ENCODE measurements around the gene CD209.

The CD209 gene

DNA sequence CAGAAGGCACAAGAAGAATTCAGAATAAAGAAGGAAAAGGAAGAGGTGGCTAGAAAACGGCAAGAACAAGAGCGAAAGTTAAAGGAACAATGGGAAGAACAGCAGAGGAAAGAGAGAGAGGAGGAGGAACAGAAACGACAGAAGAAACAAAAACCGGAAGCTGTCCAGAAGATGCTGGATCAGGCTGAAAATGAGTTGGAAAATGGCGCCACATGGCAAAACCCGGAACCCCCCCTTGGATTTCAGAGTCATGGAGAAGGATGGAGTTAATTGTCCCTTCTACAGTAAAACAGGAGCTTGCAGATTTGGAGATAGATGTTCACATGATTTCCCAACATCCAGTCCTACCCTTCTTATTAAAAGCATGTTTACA, 6.7 kb downstream of the CD209 start:
- Histone ChIP-seq H3K27me3 (ENCODE audit: low read depth) (peaks cover 5% of the 10 kb centered on the region), H3K36me3 (replicated peaks) (no peaks in the 10 kb centered on the region), H3K4me3 (no peak overlapping the region), H3K9me3 (no peaks in the 10 kb centered on the region), H3K4me1 (no peaks in the 10 kb centered on the region)
- in situ Hi-C loops (cut with MboI; ENCODE audit: low sequenced_read_pairs), result no loop called here
- DNase-seq (ENCODE audit: low spot score in 2 of 2), result no peak

DNA sequence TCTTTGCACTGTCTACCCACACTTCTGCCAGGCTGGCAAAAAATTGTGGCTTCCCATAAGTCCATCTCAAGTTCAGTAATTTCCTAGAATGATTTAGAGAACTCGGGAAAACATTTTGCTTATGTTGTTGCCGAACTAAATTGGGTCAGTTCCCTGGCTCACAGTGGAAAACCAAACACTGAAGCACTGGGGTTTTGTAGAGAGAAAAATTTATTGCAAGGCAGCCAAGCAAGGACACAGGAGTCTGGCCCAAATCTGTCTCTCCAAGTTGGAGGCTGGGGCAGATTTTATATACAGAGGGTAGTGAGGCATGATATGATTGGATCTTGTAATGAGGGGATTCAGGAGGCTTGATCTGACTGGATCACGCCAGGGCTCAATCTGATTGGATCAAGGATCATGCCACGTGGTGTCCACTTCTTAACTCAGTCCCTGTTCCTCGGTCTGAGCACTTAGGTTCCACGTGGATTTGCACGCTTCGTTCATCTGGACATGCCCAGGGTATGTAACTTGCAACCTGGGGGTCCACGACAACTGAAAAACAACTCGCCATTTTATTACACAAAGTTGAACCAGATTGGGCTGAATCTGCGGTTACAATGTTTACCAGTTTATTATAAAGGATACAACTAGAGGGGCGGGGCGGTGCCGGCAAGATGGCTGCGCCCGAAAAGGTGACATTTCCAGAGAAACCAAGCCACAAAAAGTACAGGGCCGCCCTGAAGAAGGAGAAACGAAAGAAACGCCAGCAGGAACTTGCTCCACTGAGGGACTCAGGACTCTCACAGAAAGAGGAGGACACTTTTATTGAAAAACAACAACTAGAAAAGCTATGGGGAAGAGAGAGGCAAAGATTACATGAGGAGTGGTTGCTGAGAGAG, 7.3 kb downstream of the CD209 start:
- in situ Hi-C loops (cut with MboI; ENCODE audit: low sequenced_read_pairs), result no loop called here
- H3K4me1 ChIP-seq, result no peaks in the 10 kb centered on the region
- no peaks in the 10 kb centered on the region for H3K9me3 ChIP-seq
- H3K27me3 ChIP-seq (ENCODE audit: low read depth), result peaks cover 5% of the 10 kb centered on the region
- H3K4me3 ChIP-seq, result no peak overlapping the region
- no peaks in the 10 kb centered on the region for H3K36me3 ChIP-seq (replicated peaks)
- DNase-seq (ENCODE audit: low spot score in 2 of 2), result no peak

GRCh38 chr19:7739211-7739755, 8.1 kb downstream of the CD209 start:
- Histone ChIP-seq H3K27me3 (ENCODE audit: low read depth) (peaks cover 5% of the 10 kb centered on the region), H3K9me3 (no peaks in the 10 kb centered on the region), H3K4me1 (no peaks in the 10 kb centered on the region), H3K4me3 (no peak overlapping the region), H3K36me3 (replicated peaks) (no peaks in the 10 kb centered on the region)
- no peak for DNase-seq (ENCODE audit: low spot score in 2 of 2)
- in situ Hi-C loops (cut with MboI; ENCODE audit: low sequenced_read_pairs), result no loop called here

GRCh38 chr19:7738023-7738422, 9.3 kb downstream of the CD209 start:
- Histone ChIP-seq H3K4me3 (no peak overlapping the region), H3K4me1 (no peaks in the 10 kb centered on the region), H3K9me3 (no peaks in the 10 kb centered on the region), H3K27me3 (ENCODE audit: low read depth) (peaks cover 5% of the 10 kb centered on the region), H3K36me3 (replicated peaks) (no peaks in the 10 kb centered on the region)
- DNase-seq (ENCODE audit: low spot score in 2 of 2), result no peak
- in situ Hi-C loops (cut with MboI; ENCODE audit: low sequenced_read_pairs), result no loop called here

- Histone ChIP-seq H3K4me3 (no peak overlapping the region), H3K27me3 (ENCODE audit: low read depth) (peaks cover 5% of the 10 kb centered on the region), H3K36me3 (replicated peaks) (no peaks in the 10 kb centered on the region), H3K9me3 (no peaks in the 10 kb centered on the region), H3K4me1 (no peaks in the 10 kb centered on the region)
- in situ Hi-C loops (cut with MboI; ENCODE audit: low sequenced_read_pairs), result no loop called here
- DNase-seq (ENCODE audit: low spot score in 2 of 2), result no peak
These were observed 10.1 kb downstream of the CD209 start for GRCh38 chr19:7737215-7737614.

DNA sequence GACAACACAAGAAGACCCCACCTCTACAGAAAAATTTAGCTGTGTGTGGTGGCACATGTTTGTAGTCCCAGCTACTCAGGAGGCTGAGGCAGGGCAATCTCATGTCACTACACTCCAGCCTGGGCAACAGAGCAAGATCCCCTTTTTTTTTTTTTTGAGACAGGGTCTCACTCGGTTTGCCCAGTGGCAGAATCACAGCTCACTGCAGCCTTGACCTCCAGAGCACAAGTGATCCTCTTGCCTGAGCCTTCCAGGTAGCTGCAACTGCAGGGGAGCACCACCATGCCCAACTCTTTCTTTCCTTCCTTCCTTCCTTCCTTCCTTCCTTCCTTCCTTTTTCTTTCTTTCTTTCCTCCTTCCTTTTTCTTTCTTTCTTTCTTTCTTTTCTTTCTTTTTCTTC, 11.2 kb downstream of the CD209 start:
- Histone ChIP-seq H3K27me3 (ENCODE audit: low read depth) (peaks cover 10% of the 10 kb centered on the region), H3K9me3 (no peaks in the 10 kb centered on the region), H3K4me3 (no peak overlapping the region), H3K4me1 (no peaks in the 10 kb centered on the region), H3K36me3 (replicated peaks) (no peaks in the 10 kb centered on the region)
- DNase-seq (ENCODE audit: low spot score in 2 of 2), result no peak
- in situ Hi-C loops (cut with MboI; ENCODE audit: low sequenced_read_pairs), result no loop called here

DNA sequence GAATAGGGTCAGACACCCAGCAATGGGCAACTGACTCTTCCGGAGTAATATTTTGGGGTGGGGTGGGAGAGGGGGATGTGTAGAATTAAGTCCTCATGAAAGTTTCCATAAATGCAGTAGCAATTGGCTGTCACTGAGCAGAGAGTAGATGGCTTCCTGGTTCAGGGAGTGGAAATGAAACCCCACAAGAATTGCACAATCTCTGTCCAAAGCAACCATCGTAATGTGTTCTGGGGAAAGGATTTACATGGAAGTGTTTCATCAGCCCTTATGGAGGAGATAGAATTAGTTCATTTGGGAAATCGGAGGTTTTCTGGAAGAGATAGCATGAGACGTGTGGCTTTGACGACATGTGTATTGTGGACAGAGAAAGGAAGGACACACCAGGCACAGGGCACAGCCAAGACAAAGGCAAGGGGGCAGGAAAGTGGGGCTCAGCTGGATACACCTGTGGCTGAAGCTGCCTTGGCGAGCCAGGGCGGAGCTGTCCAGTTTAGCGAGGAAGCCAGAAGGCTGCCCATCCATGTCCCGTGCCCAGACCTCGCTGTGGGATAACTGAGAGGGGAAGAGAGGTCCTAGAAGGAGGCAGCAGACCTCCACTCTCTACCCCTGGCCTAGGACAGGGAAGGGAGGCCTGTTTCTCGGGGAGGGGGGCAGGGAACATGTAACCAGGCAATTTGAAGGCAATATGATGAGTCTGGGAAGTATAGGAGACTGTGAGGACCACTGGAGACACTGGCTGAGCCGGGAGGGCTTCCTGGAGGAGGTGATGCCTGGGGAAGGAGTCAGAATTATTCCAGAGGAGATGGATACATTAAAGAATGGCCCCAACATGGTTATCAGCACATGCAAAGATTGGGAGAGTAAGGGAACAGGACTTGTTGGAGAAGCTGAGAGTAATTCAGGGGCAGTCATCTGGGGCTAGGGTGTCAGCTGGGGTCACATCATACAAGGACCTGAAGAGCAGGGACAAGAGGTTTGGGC, 12.8 kb downstream of the CD209 start:
- DNase-seq (ENCODE audit: low spot score in 2 of 2), result no peak
- Histone ChIP-seq H3K27me3 (ENCODE audit: low read depth) (peaks cover 18% of the 10 kb centered on the region), H3K36me3 (replicated peaks) (no peaks in the 10 kb centered on the region), H3K9me3 (no peaks in the 10 kb centered on the region), H3K4me1 (no peaks in the 10 kb centered on the region), H3K4me3 (no peak overlapping the region)
- in situ Hi-C loops (cut with MboI; ENCODE audit: low sequenced_read_pairs), result no loop called here

GRCh38 chr19:7733376-7733775, 14.0 kb downstream of the CD209 start:
- no peaks in the 10 kb centered on the region for H3K9me3 ChIP-seq
- H3K4me1 ChIP-seq, result no peaks in the 10 kb centered on the region
- in situ Hi-C loops (cut with MboI; ENCODE audit: low sequenced_read_pairs), result no loop called here
- H3K4me3 ChIP-seq, result no peak overlapping the region
- peaks cover 29% of the 10 kb centered on the region for H3K27me3 ChIP-seq (ENCODE audit: low read depth)
- DNase-seq (ENCODE audit: low spot score in 2 of 2), result no peak
- no peaks in the 10 kb centered on the region for H3K36me3 ChIP-seq (replicated peaks)

DNA sequence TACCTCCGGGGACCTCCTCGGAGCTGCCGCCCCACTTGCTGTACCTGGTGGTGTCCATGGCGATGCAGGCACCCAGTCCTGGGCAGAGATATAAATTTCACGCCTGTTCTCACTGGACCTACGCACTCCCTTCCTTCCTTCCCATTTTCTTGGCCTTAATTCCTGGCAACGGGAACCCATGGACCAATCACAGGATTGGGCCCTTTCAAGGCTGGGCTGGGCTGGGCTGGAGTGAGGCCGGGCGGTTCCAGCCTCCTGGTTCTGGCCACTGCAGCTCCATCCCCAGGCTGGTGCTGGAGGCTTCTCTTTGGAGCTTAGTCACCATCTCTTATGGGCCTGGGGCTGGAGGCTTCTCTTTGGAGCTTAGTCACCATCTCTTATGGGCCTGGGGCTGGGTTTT, 15.3 kb downstream of the CD209 start, which contains the start of gene CLEC4G:
Gene CLEC4G (minus strand): TSS at position 66 of the 400 bp plus-strand sequence. CDS start 8 bp downstream, at position 58.
- in situ Hi-C loops (cut with MboI; ENCODE audit: low sequenced_read_pairs), result no loop called here
- Histone ChIP-seq H3K4me1 (no peaks in the 10 kb centered on the region), H3K36me3 (replicated peaks) (no peaks in the 10 kb centered on the region), H3K4me3 (no peak within 1 kb of the TSS), H3K9me3 (no peaks in the 10 kb centered on the region), H3K27me3 (ENCODE audit: low read depth) (peaks cover 30% of the 10 kb centered on the region)
- no peak for DNase-seq (ENCODE audit: low spot score in 2 of 2)

GRCh38 chr19:7731615-7732014, 15.7 kb downstream of the CD209 start:
- in situ Hi-C loops (cut with MboI; ENCODE audit: low sequenced_read_pairs), result no loop called here
- no peaks in the 10 kb centered on the region for H3K9me3 ChIP-seq
- no peaks in the 10 kb centered on the region for H3K36me3 ChIP-seq (replicated peaks)
- H3K4me1 ChIP-seq, result no peaks in the 10 kb centered on the region
- no peak for DNase-seq (ENCODE audit: low spot score in 2 of 2)
- H3K27me3 ChIP-seq (ENCODE audit: low read depth), result peaks cover 30% of the 10 kb centered on the region
- H3K4me3 ChIP-seq, result no peak overlapping the region

- H3K36me3 ChIP-seq (replicated peaks), result no peaks in the 10 kb centered on the region
- in situ Hi-C loops (cut with MboI; ENCODE audit: low sequenced_read_pairs), result no loop called here
These were observed 16.1 kb downstream of the CD209 start for GRCh38 chr19:7731218-7731595.

DNA sequence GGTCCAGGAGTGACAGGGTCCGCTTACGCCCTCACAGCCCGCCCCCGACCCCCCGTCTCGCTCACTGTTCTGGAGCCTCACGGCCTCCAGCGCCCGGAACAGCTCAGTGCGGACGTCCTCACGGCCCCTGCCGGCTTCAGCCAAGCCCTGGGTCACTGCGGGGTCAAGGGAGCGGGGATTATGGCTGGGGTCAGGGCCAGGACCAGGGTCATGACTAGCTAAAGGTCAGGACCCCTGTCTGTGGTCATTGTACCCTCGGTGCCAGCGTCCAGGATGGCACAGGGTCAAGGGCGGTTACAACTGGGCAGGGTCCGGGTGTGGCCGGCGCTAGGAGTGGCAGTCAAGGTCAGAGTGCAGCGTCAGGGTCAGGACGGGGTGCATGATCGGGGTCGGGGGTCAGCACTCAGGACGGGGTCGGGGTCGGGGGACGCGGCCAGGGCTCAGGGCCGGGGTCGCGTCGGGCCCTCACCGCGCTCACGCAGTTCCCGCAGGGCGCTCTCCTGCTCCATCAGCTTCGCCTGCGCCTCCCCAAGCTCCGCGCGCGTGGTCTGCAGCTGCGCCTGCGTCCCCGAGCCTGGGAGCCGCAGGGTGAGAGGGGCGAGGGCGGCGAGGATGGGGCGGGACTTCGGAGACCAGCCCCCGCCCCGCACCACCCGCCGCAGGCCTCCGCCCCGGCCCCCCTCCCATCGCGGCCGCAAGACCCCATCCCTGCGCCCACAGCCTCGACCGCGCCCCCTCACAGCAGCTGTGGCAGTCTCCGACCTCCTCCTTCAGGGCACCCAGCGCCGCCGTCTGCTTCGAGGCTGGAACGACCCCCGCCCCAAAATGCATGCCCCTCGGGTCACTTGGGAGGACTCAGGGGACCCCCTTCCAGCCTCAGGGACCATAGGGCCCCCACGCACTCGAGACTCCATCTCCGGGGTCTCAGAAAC, 16.8 kb downstream of the CD209 start:
- H3K27me3 ChIP-seq (ENCODE audit: low read depth), result peaks cover 30% of the 10 kb centered on the region

More at GRCh38 chr19:7731218-7731595, 16.1 kb downstream of the CD209 start:
- Histone ChIP-seq H3K27me3 (ENCODE audit: low read depth) (peaks cover 30% of the 10 kb centered on the region), H3K9me3 (no peaks in the 10 kb centered on the region), H3K4me3 (no peak overlapping the region), H3K4me1 (no peaks in the 10 kb centered on the region)
- no peak for DNase-seq (ENCODE audit: low spot score in 2 of 2)

GRCh38 chr19:7729831-7730285, 17.5 kb downstream of the CD209 start:
- no peak for DNase-seq (ENCODE audit: low spot score in 2 of 2)

More for the DNA sequence above, 16.8 kb downstream of the CD209 start:
- in situ Hi-C loops (cut with MboI; ENCODE audit: low sequenced_read_pairs), result no loop called here
- DNase-seq (ENCODE audit: low spot score in 2 of 2), result no peak
- no peaks in the 10 kb centered on the region for H3K36me3 ChIP-seq (replicated peaks)
- H3K4me1 ChIP-seq, result no peaks in the 10 kb centered on the region
- no peaks in the 10 kb centered on the region for H3K9me3 ChIP-seq
- no peak overlapping the region for H3K4me3 ChIP-seq

More at GRCh38 chr19:7729831-7730285, 17.5 kb downstream of the CD209 start:
- Histone ChIP-seq H3K4me3 (no peak overlapping the region), H3K36me3 (replicated peaks) (no peaks in the 10 kb centered on the region), H3K4me1 (no peaks in the 10 kb centered on the region), H3K27me3 (ENCODE audit: low read depth) (peaks cover 30% of the 10 kb centered on the region), H3K9me3 (no peaks in the 10 kb centered on the region)
- in situ Hi-C loops (cut with MboI; ENCODE audit: low sequenced_read_pairs), result no loop called here

Data from HAP-1 (cell line).